GM19025 (cell line): ENCODE data around the gene ATP8B1.
"Not testable (repeated sequence)": the region's sequence is repeated elsewhere in the genome, so short reads cannot be mapped to it uniquely, and the experiment has no call there.

Experiments
- ATAC-seq: cut with Tn5 transposase; IDR thresholded peaks from one replicate; pipeline ENCODE4 v1.9.1; 2021; ENCODE audit warnings: mild to moderate bottlenecking, low read depth, moderate library complexity; ENCODE audit not compliant: unreplicated experiment

The ATP8B1 gene

GRCh38 chr18:57683470-57683869 lies 119.6 kb downstream of the ATP8B1 start:
- no peak for ATAC-seq

- no peak for ATAC-seq
Observed at GRCh38 chr18:57677262-57678211, 125.6 kb downstream of the ATP8B1 start.

- no peak for ATAC-seq
Observed at GRCh38 chr18:57674891-57675290, 128.2 kb downstream of the ATP8B1 start.

- ATAC-seq, result no peak
Observed at GRCh38 chr18:57670046-57670445, 133.1 kb downstream of the ATP8B1 start.

- no peak for ATAC-seq
Observed at GRCh38 chr18:57668021-57668420, 135.1 kb downstream of the ATP8B1 start.

- ATAC-seq, result no peak
Observed at GRCh38 chr18:57666818-57667497, 136.2 kb downstream of the ATP8B1 start.

GRCh38 chr18:57664568-57665165 lies 138.4 kb downstream of the ATP8B1 start:
- ATAC-seq, result no peak

- ATAC-seq, result no peak
Observed at GRCh38 chr18:57660961-57661360, 142.2 kb downstream of the ATP8B1 start.

- ATAC-seq, result no peak
Observed at GRCh38 chr18:57659460-57660102, 143.5 kb downstream of the ATP8B1 start.

- no peak for ATAC-seq
Observed at GRCh38 chr18:57657542-57657941, 145.6 kb downstream of the ATP8B1 start.

GRCh38 chr18:57655740-57656139 lies 147.4 kb downstream of the ATP8B1 start:
- no peak for ATAC-seq

- no peak for ATAC-seq
Observed at GRCh38 chr18:57651914-57652313, 151.2 kb downstream of the ATP8B1 start.

GRCh38 chr18:57649556-57650500 lies 153.3 kb downstream of the ATP8B1 start:
- peak; percentile 94 for ATAC-seq

GRCh38 chr18:57648414-57648813 lies 154.7 kb downstream of the ATP8B1 start:
- no peak for ATAC-seq

GRCh38 chr18:57644540-57644939 lies 158.6 kb downstream of the ATP8B1 start:
- ATAC-seq, result no peak

- not testable (repeated sequence) for ATAC-seq
Observed at GRCh38 chr18:57643726-57644125, 159.4 kb downstream of the ATP8B1 start.

GRCh38 chr18:57642462-57642861 lies 160.7 kb downstream of the ATP8B1 start:
- not testable (repeated sequence) for ATAC-seq

GRCh38 chr18:57640749-57641148 lies 162.4 kb downstream of the ATP8B1 start:
- ATAC-seq, result no peak

GRCh38 chr18:57640236-57640635 lies 162.9 kb downstream of the ATP8B1 start:
- no peak for ATAC-seq
